Measurements from ENCODE around the gene SLF2.

SLF2 gene

GRCh38 chr10:100912605-100913469 is at the start of gene SLF2:
TSS of gene SLF2 (plus strand) at chr10:100912963. CDS start at chr10:100913111, 148 bp downstream.
- DNase-seq, result peak; percentile 96

- no peak for DNase-seq
These were observed 49.3 kb upstream of the SLF2 start for GRCh38 chr10:100863433-100863832.

GRCh38 chr10:100864036-100864885 is 48.5 kb upstream of the SLF2 start:
- no peak for DNase-seq

- DNase-seq, result no peak
These were observed 47.8 kb upstream of the SLF2 start for GRCh38 chr10:100864978-100865377.

GRCh38 chr10:100866010-100866409 is 46.8 kb upstream of the SLF2 start:
- no peak for DNase-seq

- no peak for DNase-seq
These were observed 46.1 kb upstream of the SLF2 start for GRCh38 chr10:100866575-100867098.

GRCh38 chr10:100867261-100867963 is 45.4 kb upstream of the SLF2 start:
- DNase-seq, result no peak

- DNase-seq, result no peak
These were observed 44.4 kb upstream of the SLF2 start for GRCh38 chr10:100868382-100868781.

GRCh38 chr10:100869399-100869798 is 43.4 kb upstream of the SLF2 start:
- no peak for DNase-seq

- peak; percentile 51 for DNase-seq
These were observed 40.5 kb upstream of the SLF2 start for GRCh38 chr10:100872034-100872791.

GRCh38 chr10:100873146-100873826 is 39.5 kb upstream of the SLF2 start:
- DNase-seq, result no peak

- DNase-seq, result no peak
These were observed 38.9 kb upstream of the SLF2 start for GRCh38 chr10:100873827-100874326.

GRCh38 chr10:100874702-100875483 is 37.9 kb upstream of the SLF2 start:
- no peak for DNase-seq

GRCh38 chr10:100875484-100876166 is 37.1 kb upstream of the SLF2 start:
- no peak for DNase-seq

GRCh38 chr10:100876585-100877460 is 35.9 kb upstream of the SLF2 start:
- DNase-seq, result no peak

GRCh38 chr10:100877461-100877850 is 35.3 kb upstream of the SLF2 start:
- DNase-seq, result no peak

- DNase-seq, result peak; percentile 29
These were observed 34.4 kb upstream of the SLF2 start for GRCh38 chr10:100878291-100878910.

- DNase-seq, result no peak
These were observed 32.9 kb upstream of the SLF2 start for GRCh38 chr10:100879741-100880360.

All from CD4-positive, alpha-beta T cell treated with Interleukin-6 for 4 hours (primary cell).